ENCODE measurements around the gene EIF4A2.
"Not testable (repeated sequence)": the region's sequence is repeated elsewhere in the genome, so short reads cannot be mapped to it uniquely, and the experiment has no call there.

Gene EIF4A2

DNA sequence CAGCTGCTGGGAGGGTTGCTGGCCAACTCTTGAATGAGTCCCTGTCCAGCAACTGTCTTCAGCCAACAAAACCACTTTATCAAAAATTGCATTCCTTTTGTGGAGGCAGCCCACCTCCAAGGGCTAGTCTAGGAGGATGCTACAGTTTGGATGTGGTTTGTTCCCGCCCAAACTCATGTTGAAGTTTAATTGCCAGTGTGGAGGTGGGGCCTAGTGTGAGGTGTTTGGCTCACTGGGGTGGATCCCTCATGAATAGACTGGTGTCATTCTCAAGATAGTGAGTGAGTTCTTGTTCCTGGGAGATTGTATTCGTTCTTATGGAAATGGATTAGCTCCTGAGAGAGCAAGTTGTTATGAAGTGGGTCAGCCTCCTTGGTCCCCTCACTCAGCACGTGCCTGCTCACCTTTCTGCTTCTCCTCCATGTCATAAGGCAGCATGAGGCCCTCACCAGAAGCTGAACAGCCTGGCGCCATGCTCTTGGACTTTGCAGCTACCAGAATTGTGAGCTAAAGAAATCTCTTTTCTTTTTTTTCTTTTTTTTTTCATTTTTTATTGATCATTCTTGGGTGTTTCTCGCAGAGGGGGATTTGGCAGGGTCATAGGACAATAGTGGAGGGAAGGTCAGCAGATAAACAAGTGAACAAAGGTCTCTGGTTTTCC is 27.1 kb downstream of the EIF4A2 start:
- Histone ChIP-seq H3K9me3 (ENCODE audit: control insufficient read depth, low read length) (no peaks in the 10 kb centered on the region), H3K9ac (ENCODE audit: low read length) (no peak overlapping the region), H3K4me3 (ENCODE audit: low read length) (no peak overlapping the region), H3K4me1 (ENCODE audit: control insufficient read depth, insufficient read depth, low read length) (peaks cover 6% of the 10 kb centered on the region), H3K36me3 (ENCODE audit: control insufficient read depth, insufficient read depth, low read length) (no peaks in the 10 kb centered on the region), H3K27me3 (ENCODE audit: control insufficient read depth, insufficient read depth, low read length) (peaks cover 6% of the 10 kb centered on the region)

GRCh38 chr3:186811313-186811712 is 27.9 kb downstream of the EIF4A2 start:
- H3K27me3 ChIP-seq (ENCODE audit: control insufficient read depth, insufficient read depth, low read length); H3K4me1 ChIP-seq (ENCODE audit: control insufficient read depth, insufficient read depth, low read length); H3K36me3 ChIP-seq (ENCODE audit: control insufficient read depth, insufficient read depth, low read length); H3K9me3 ChIP-seq (ENCODE audit: control insufficient read depth, low read length); H3K4me3 ChIP-seq (ENCODE audit: low read length); H3K9ac ChIP-seq (ENCODE audit: low read length): not testable (repeated sequence)

DNA sequence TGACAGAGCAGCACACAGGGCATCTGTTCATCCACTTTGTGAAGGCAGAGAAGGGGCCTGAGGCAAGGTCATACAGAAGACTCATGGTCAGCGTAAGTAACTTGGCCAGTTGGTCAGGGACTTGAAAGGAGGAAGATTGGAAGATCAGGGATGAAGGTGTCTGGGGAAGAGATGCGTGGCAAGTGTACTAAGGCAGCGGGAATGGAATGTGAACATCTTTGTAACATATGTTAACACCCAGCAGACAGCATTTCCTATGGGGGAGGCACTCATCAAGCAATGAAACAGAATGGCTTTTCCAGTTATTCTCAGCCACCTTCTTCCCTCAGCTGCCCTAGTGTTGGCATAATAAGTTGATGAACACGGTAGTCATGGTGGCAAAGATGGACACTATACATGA is 30.7 kb downstream of the EIF4A2 start:
- Histone ChIP-seq H3K9ac (ENCODE audit: low read length) (no peak overlapping the region), H3K9me3 (ENCODE audit: control insufficient read depth, low read length) (no peaks in the 10 kb centered on the region), H3K4me1 (ENCODE audit: control insufficient read depth, insufficient read depth, low read length) (no peaks in the 10 kb centered on the region), H3K4me3 (ENCODE audit: low read length) (no peak overlapping the region), H3K27me3 (ENCODE audit: control insufficient read depth, insufficient read depth, low read length) (peaks cover 6% of the 10 kb centered on the region), H3K36me3 (ENCODE audit: control insufficient read depth, insufficient read depth, low read length) (no peaks in the 10 kb centered on the region)

DNA sequence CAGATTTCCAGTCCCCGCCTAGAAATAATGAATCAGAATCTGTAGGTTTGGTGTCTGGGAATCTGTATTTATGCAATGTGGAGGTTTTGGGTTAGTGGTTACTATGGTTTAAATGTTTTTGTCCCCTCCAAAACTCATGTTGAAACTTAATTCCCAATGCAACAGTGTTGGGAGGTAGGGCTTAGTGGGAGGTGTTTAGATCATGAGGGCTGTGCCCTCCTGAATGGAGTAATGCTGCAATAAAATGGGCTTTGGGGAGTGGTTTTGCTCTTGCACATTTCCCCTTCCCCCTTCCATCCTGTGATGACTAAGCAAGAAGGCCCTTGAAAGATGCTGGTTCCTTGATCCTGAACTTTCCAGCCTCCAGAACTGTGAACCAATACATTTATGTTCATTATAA is 32.1 kb downstream of the EIF4A2 start:
- Histone ChIP-seq H3K9ac (ENCODE audit: low read length) (no peak overlapping the region), H3K27me3 (ENCODE audit: control insufficient read depth, insufficient read depth, low read length) (peaks cover 6% of the 10 kb centered on the region), H3K4me1 (ENCODE audit: control insufficient read depth, insufficient read depth, low read length) (no peaks in the 10 kb centered on the region), H3K36me3 (ENCODE audit: control insufficient read depth, insufficient read depth, low read length) (no peaks in the 10 kb centered on the region), H3K4me3 (ENCODE audit: low read length) (no peak overlapping the region), H3K9me3 (ENCODE audit: control insufficient read depth, low read length) (no peaks in the 10 kb centered on the region)

DNA sequence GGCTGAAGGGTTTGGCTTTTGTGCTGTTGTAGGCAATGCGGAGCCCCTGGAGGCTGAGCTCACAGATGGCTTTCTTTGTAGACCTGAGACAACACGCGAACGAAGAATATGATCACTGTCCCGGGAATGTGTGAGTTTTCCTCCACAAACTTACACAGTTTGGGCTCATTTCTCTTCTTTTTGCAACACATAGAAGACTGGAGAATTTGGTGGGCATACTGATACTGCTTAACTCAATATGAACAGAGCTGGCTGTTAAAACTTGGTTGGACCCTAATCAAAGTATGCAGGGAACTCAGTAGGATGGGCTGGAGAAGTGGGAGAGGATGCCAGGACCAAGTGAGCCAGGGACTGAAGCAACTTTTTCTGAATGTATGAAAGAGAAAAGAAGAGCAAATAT is 35.1 kb downstream of the EIF4A2 start:
- no peaks in the 10 kb centered on the region for H3K36me3 ChIP-seq (ENCODE audit: control insufficient read depth, insufficient read depth, low read length)
- no peak overlapping the region for H3K9ac ChIP-seq (ENCODE audit: low read length)
- H3K9me3 ChIP-seq (ENCODE audit: control insufficient read depth, low read length): no peaks in the 10 kb centered on the region
- H3K4me3 ChIP-seq (ENCODE audit: low read length): no peak overlapping the region
- H3K27me3 ChIP-seq (ENCODE audit: control insufficient read depth, insufficient read depth, low read length): no peaks in the 10 kb centered on the region
- no peaks in the 10 kb centered on the region for H3K4me1 ChIP-seq (ENCODE audit: control insufficient read depth, insufficient read depth, low read length)

GRCh38 chr3:186818956-186819355 is 35.6 kb downstream of the EIF4A2 start:
- Histone ChIP-seq H3K4me1 (ENCODE audit: control insufficient read depth, insufficient read depth, low read length) (no peaks in the 10 kb centered on the region), H3K9me3 (ENCODE audit: control insufficient read depth, low read length) (no peaks in the 10 kb centered on the region), H3K27me3 (ENCODE audit: control insufficient read depth, insufficient read depth, low read length) (peaks cover 2% of the 10 kb centered on the region), H3K9ac (ENCODE audit: low read length) (no peak overlapping the region), H3K4me3 (ENCODE audit: low read length) (no peak overlapping the region), H3K36me3 (ENCODE audit: control insufficient read depth, insufficient read depth, low read length) (no peaks in the 10 kb centered on the region)

GRCh38 chr3:186821429-186822387 is 38.3 kb downstream of the EIF4A2 start:
- no peak overlapping the region for H3K9ac ChIP-seq (ENCODE audit: low read length)
- no peak overlapping the region for H3K4me3 ChIP-seq (ENCODE audit: low read length)
- H3K27me3 ChIP-seq (ENCODE audit: control insufficient read depth, insufficient read depth, low read length): peaks cover 29% of the 10 kb centered on the region
- H3K9me3 ChIP-seq (ENCODE audit: control insufficient read depth, low read length): no peaks in the 10 kb centered on the region
- peaks cover 13% of the 10 kb centered on the region for H3K4me1 ChIP-seq (ENCODE audit: control insufficient read depth, insufficient read depth, low read length)
- H3K36me3 ChIP-seq (ENCODE audit: control insufficient read depth, insufficient read depth, low read length): no peaks in the 10 kb centered on the region

GRCh38 chr3:186822388-186822759 is 39.0 kb downstream of the EIF4A2 start:
- not testable (repeated sequence) for H3K36me3 ChIP-seq (ENCODE audit: control insufficient read depth, insufficient read depth, low read length); H3K9me3 ChIP-seq (ENCODE audit: control insufficient read depth, low read length); H3K9ac ChIP-seq (ENCODE audit: low read length); H3K4me3 ChIP-seq (ENCODE audit: low read length)
- Histone ChIP-seq H3K4me1 (ENCODE audit: control insufficient read depth, insufficient read depth, low read length) (peaks cover 13% of the 10 kb centered on the region), H3K27me3 (ENCODE audit: control insufficient read depth, insufficient read depth, low read length) (peaks cover 30% of the 10 kb centered on the region)

DNA sequence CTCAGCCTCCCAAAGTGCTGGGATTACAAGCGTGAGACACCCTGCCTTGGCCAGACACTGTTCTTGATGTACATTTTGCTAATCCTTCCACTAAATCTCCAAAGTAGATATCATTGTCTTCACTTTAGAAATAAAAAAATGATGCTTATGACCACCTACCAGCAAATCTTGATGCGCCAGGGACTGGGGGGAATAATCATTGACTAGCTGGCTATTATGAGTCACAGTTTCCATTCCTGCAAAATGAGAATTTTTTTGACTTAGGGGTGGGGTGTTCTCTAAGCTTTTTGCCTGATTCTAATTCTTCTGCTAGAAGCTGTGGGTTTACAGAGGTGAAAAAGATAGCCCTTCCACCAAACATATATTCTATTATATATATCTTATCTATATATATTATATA is 40.0 kb downstream of the EIF4A2 start:
- no peaks in the 10 kb centered on the region for H3K9me3 ChIP-seq (ENCODE audit: control insufficient read depth, low read length)
- H3K9ac ChIP-seq (ENCODE audit: low read length): no peak overlapping the region
- no peak overlapping the region for H3K4me3 ChIP-seq (ENCODE audit: low read length)
- H3K36me3 ChIP-seq (ENCODE audit: control insufficient read depth, insufficient read depth, low read length): no peaks in the 10 kb centered on the region
- peaks cover 40% of the 10 kb centered on the region for H3K27me3 ChIP-seq (ENCODE audit: control insufficient read depth, insufficient read depth, low read length)
- peaks cover 18% of the 10 kb centered on the region for H3K4me1 ChIP-seq (ENCODE audit: control insufficient read depth, insufficient read depth, low read length)

DNA sequence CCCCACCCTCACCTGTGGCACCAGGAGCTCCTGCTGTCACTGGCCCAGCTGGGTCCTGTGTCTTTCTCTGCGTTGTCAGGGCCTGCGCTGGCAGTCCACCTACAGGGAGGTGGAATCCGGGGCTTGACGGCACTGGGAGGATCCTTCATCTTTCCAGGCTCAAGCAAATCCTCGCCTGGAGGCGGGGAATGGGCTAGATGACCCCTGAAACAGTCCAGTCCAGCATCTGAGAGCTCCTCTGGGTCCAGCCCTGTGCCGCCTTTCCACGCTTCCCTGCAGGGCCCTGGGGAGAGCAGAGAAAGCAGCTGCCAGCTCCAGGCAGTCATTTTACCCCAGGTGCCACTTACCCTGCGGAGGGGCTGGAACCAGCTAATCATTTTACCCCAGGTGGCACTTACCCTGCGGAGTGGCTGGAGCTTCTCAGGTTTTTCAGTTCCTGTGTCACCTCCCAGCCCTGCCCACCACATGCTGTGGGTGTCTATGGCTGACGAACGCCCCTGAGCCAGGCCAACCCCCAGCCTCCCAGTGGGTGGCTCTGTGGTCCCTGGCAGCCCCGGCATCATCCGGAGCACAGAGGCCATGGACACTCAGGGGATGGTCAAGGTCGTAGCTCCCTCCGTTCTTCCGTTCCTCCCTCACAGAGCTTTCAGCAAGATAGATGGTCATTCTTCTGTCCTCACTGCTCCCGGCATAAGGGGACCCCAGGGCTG is 41.2 kb downstream of the EIF4A2 start:
- Histone ChIP-seq H3K9me3 (ENCODE audit: control insufficient read depth, low read length) (no peaks in the 10 kb centered on the region), H3K36me3 (ENCODE audit: control insufficient read depth, insufficient read depth, low read length) (no peaks in the 10 kb centered on the region), H3K27me3 (ENCODE audit: control insufficient read depth, insufficient read depth, low read length) (peaks cover 49% of the 10 kb centered on the region), H3K4me3 (ENCODE audit: low read length) (no peak overlapping the region), H3K9ac (ENCODE audit: low read length) (no peak overlapping the region), H3K4me1 (ENCODE audit: control insufficient read depth, insufficient read depth, low read length) (peaks cover 18% of the 10 kb centered on the region)

DNA sequence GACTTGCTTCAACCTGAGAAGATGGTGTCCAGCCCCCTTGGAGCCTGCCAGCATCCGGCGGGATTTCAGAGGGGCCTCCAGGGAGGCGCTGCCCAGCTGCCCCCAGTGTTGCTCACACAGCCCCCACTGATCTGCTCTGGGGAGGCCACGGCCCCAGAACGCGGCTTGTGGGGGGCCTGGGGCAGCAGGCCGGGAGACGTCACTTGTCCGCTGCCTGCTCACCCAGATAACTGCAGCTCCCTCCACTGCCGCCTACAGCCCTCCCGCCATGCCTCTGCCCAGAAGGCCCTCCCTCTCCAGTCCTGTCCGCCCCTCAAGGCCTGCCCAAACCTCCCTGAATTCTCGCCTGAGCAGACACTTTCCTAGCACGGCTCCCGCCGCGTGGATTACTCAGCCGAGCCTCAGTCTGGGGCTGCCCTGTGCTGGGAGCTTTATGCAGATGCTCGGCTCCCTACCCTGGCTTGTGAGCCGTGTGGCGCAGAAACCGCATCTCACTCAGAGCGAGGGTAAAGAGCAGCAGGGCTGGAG is 42.0 kb downstream of the EIF4A2 start:
- Histone ChIP-seq H3K9ac (ENCODE audit: low read length) (no peak overlapping the region), H3K4me1 (ENCODE audit: control insufficient read depth, insufficient read depth, low read length) (peaks cover 18% of the 10 kb centered on the region), H3K36me3 (ENCODE audit: control insufficient read depth, insufficient read depth, low read length) (no peaks in the 10 kb centered on the region), H3K27me3 (ENCODE audit: control insufficient read depth, insufficient read depth, low read length) (peaks cover 57% of the 10 kb centered on the region), H3K9me3 (ENCODE audit: control insufficient read depth, low read length) (no peaks in the 10 kb centered on the region), H3K4me3 (ENCODE audit: low read length) (no peak overlapping the region)

All from mucosa of stomach (tissue), 1 donor.